ENCODE data around the gene ARHGEF5.

The ARHGEF5 gene

DNA sequence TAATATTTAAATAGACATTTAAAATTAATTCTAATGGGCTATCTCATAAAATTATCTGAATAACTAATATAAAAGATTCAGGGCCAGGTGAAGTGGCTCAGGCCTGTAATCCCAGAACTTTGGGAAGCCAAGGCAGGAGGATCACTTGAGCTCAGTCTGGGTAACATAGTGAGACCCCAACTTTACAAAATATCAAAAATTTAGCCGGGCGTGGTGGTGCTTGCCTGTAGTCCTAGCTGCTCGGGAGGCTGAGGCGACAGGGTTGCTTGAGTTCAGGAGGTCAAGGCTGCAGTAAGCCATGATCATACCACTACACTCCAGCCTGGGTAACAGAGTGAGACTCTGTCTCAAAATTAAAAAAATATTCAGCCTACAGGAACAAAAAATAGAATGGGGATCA, 35.8 kb downstream of the ARHGEF5 start:
- TF ChIP-seq, protein P1, sequence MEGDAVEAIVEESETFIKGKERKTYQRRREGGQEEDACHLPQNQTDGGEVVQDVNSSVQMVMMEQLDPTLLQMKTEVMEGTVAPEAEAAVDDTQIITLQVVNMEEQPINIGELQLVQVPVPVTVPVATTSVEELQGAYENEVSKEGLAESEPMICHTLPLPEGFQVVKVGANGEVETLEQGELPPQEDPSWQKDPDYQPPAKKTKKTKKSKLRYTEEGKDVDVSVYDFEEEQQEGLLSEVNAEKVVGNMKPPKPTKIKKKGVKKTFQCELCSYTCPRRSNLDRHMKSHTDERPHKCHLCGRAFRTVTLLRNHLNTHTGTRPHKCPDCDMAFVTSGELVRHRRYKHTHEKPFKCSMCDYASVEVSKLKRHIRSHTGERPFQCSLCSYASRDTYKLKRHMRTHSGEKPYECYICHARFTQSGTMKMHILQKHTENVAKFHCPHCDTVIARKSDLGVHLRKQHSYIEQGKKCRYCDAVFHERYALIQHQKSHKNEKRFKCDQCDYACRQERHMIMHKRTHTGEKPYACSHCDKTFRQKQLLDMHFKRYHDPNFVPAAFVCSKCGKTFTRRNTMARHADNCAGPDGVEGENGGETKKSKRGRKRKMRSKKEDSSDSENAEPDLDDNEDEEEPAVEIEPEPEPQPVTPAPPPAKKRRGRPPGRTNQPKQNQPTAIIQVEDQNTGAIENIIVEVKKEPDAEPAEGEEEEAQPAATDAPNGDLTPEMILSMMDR (IDR thresholded peaks at IDR 0.05; ENCODE audit: control insufficient read depth, extremely low read depth, insufficient read depth), result no peak
- no peak for DNase-seq (ENCODE audit: low read depth)

DNA sequence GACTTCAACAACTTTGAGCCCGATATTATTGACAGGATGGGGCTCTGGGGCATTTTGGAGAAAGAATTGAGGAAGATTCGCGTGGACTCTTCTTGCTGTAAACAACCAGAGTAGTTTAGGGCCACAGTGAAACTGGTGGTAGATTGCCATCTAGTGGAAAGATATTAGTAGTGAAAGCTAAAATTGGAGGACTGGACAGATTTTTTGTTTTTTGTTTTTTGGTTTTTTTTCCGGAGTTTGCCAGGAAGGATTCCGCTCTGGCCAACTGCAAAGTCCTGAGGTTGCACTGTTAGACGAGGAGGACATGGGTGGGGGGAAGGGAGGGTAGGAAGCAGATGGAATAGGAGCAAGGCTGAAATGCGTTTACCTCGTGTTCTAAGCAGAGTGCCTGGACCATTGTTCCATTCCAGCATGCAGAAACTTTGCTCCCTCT, 36.6 kb downstream of the ARHGEF5 start:
- no peak overlapping the region for H3K4me3 ChIP-seq (ENCODE audit: low read depth, low read length)
- TF ChIP-seq, protein P1 (IDR thresholded peaks at IDR 0.05; ENCODE audit: control insufficient read depth, extremely low read depth, insufficient read depth), result peak; percentile 70
- peak; percentile 23 for DNase-seq (ENCODE audit: low read depth)

More for the DNA sequence above, 35.8 kb downstream of the ARHGEF5 start:
- no peak overlapping the region for H3K4me3 ChIP-seq (ENCODE audit: low read depth, low read length)

DNA sequence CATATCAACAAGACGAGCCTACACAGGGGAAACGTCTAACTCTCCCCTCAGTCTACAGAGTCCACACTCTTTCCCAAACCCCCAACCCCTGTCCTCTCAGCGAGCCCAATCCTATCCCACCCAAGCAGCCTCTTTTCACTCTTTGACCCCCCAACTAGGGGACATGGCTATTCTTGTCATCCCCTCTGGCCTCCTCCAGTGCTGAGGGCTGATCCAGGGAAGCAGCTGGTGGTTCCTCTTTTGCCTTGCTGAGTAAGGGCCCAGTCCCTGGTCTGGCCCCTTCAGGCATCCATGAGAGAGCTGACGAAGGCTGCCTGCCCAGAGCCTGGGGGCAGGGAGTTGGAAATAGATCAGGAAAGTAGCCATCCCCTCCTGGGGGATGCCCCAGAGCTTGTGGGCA, 41.9 kb downstream of the ARHGEF5 start:
- DNase-seq (ENCODE audit: low read depth), result no peak
- H3K4me3 ChIP-seq (ENCODE audit: low read depth, low read length), result no peak overlapping the region
- TF ChIP-seq, protein P1 (IDR thresholded peaks at IDR 0.05; ENCODE audit: control insufficient read depth, extremely low read depth, insufficient read depth), result no peak

DNA sequence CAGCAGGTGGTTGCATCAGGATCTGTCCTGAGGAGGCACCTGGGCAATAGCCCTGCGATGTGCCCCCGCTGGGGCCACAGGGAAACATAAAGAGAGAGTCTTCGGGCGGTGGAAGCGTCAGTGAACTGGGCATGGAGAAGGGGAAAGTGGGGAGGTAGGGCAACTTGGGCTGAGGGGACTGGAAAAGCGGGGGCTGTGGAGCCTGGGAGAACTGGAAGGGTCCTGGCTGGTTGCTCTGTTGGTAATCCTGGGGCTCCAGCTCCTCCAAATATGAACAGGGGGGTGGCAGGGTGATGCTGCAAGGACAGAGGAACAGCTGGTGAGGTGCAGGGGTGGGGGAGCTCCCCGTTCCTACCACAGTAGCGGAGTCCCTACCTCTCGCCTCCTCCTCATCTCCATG, 43.1 kb downstream of the ARHGEF5 start:
- H3K4me3 ChIP-seq (ENCODE audit: low read depth, low read length), result no peak overlapping the region
- TF ChIP-seq, protein P1 (IDR thresholded peaks at IDR 0.05; ENCODE audit: control insufficient read depth, extremely low read depth, insufficient read depth), result no peak
- no peak for DNase-seq (ENCODE audit: low read depth)

GRCh38 chr7:144398911-144399310, 43.7 kb downstream of the ARHGEF5 start:
- TF ChIP-seq, protein P1 (IDR thresholded peaks at IDR 0.05; ENCODE audit: control insufficient read depth, extremely low read depth, insufficient read depth), result no peak
- no peak for DNase-seq (ENCODE audit: low read depth)
- H3K4me3 ChIP-seq (ENCODE audit: low read depth, low read length), result no peak overlapping the region

- no peak for DNase-seq (ENCODE audit: low read depth)
- H3K4me3 ChIP-seq (ENCODE audit: low read depth, low read length), result no peak overlapping the region
Measured at GRCh38 chr7:144399946-144400345, 44.7 kb downstream of the ARHGEF5 start.

DNA sequence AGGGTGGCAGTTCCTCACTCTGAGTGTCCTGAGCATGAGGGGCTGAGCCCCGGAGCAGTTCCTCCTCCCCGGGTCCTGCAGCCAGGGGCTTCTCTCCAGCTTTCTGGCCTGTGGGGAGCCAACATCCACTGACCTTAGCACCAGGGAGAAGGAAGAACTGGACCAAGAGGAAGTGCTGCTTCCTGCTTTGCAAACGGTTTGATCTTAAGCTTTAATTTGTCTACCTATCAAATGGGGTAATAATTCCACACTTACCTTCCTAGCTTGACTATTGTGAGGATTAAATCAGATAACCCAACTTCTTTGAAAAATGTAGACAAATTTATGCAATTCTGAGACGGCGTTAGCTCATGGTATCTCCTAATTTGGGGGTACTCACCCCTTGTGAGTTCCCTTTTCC, 46.3 kb downstream of the ARHGEF5 start:
- DNase-seq (ENCODE audit: low read depth), result no peak
- TF ChIP-seq, protein P1 (IDR thresholded peaks at IDR 0.05; ENCODE audit: control insufficient read depth, extremely low read depth, insufficient read depth), result no peak
- H3K4me3 ChIP-seq (ENCODE audit: low read depth, low read length), result no peak overlapping the region

More at GRCh38 chr7:144399946-144400345, 44.7 kb downstream of the ARHGEF5 start:
- TF ChIP-seq, protein P1 (IDR thresholded peaks at IDR 0.05; ENCODE audit: control insufficient read depth, extremely low read depth, insufficient read depth), result no peak

Data from LNCaP clone FGC (cell line).